Caki2 (cell line): ENCODE measurements around the gene PTOV1. TPM values are rescaled to one million over a fixed set of nuclear protein-coding genes. Genes with fewer than 3 reads are reported as not detected.

Experiments used
- DNase-seq: peaks from one replicate; pipeline ENCODE4 v3.0.0-alpha.2; 2015; ENCODE audit warnings: low read depth
- in situ Hi-C: cut with HindIII; loops from 2 replicates; pipeline ENCODE4 v1.10.0; 2016; ENCODE audit warnings: low sequenced_read_pairs, low pct_unique_long_range_greater_than_20kb, mixed read lengths
- total RNA-seq: library from RNA; depleted of rRNA; stranded (reverse); fragments of >200 nt; shearing (Covaris generic); gene quantifications from 2 replicates; pipeline ENCODE4 v1.2.3, GENCODE V29; 2014; ENCODE audit warnings: low replicate concordance; rRNA removed

Gene PTOV1
- total RNA-seq, 1 experiment from 2014 or later = 126 TPM

DNA sequence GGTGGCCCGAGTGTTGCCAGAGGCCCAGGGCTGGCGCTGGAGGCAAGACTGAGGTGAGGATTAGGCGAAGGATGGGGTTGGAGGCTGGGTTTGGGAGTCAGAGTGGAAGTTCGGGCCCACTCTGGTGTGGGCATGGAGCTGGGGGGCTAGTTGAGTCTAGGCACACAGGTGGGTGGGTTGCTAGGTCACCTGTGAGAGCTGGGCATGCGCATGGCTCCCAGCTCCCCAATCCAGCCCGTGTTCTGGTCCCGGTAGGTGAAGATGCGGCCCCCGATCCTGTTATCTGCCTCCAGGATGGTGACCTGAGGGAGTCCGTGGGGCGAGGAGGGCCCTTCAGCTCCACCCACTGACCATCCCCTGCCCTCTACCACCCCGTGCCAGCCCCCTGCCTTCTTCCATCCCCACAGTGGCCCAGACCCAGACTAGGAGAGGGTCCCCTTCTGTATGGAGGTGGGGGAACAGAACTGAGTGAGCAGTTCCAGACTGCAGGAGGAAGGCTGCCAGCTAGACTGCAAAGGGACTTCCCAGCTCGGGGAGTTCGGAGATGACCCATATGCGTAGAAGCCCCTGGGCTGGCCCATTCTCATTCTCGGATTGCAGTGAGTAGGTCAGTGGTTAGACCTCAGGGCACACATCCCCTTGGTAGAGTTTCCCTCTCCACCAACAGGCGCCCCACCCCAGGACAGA is 44.1 kb downstream of the PTOV1 start:
- DNase-seq = no peak
- in situ Hi-C loops = no loop called here

DNA sequence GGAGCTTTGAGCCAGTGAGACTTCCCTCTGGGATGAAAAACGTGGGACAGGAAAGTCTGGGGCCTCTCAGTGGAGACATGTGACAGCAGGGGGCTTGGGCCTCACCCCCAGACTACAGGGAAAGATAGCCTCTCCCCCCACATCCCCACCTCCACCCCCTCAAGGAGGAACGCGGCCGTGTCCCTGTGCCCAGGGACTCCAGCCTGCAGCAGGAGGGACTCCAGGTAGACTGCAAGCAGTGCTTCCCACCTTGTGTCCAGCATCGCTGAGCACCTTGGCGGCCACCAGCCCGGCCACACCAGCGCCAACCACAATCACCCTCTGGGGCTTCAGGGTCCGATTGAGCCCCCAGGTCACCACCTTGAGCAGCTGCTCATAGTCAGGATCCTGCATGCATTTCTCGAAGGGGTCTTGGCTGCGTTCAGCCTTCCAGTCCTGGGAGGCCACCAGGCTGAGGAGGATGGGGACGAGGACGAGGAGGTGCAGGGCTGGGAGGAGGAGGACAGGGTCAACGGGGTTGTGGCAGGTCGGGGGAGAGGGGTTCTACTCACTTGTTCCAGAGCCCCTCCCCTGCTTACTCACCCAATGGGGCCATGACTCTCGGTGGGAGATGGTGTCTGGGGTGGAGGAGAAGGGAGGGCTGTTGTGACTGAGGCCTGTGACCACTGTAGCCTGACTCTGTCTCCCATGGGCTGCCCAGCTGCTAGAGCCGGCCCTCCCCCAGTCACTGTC is 44.8 kb downstream of the PTOV1 start:
- in situ Hi-C loops = no loop called here
- DNase-seq = no peak

DNA sequence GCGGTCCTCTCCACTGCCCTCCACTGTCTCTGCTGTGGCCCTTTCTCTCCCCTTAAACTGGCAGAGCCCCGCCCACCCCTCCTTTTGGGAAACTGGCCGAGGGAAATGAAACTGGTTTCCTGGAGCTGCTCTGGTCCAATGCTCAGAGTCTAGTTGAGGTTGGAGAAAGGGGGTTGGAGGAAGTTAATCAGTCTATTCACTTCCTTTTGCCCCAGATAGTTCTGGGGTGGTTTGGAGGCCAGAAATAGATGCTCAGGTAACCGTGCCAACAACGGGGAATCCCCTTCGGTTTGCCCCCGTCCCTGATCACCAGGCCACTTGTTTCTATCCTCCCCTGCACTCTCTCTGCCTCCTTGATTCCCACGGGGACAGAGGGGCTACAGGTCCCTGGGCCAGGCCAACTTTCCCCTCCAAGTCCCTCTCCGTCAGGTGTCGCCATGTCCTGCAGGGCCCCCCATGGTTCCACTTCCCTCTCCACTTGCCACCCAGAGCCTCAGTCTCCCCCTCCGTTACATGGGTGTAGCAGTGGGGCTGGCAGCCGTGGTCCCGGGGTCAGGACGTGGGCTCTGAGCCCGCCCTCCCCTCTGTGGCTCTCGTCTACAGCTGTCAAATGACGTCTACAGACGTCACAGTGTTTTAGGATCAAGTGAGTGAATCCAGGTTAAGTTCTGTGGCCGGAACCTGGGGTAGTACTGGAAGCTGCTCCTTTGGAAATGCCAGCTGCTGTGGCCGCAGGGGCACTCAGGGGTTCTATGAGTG is 46.1 kb downstream of the PTOV1 start, which contains the start of gene IL4I1:
TSS of gene IL4I1 (minus strand) at position 25 of the 759 bp plus-strand sequence. CDS start 727 bp downstream, outside the sequence.
- DNase-seq = peak; percentile 88
- in situ Hi-C loops = no loop called here

DNA sequence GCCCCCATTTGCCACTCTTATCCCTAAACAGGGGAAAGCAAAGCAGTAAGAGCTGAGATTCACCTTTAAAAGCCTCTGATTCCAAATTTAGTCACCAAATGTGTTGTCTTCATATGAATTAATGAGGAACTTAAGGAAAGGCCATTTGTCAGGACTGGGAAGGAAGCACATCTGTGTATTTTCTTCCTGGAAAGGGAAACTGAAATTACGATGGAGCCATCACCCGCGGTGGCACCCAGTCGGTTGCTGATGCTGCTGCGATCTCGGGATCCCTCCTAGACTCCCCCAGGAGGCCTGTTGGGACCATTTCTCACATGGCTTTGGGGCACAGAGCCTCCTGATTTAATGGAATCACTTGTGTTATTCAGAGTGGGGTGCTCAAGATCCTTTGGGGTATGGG is 53.2 kb downstream of the PTOV1 start:
- in situ Hi-C loops = no loop called here
- DNase-seq = no peak

DNA sequence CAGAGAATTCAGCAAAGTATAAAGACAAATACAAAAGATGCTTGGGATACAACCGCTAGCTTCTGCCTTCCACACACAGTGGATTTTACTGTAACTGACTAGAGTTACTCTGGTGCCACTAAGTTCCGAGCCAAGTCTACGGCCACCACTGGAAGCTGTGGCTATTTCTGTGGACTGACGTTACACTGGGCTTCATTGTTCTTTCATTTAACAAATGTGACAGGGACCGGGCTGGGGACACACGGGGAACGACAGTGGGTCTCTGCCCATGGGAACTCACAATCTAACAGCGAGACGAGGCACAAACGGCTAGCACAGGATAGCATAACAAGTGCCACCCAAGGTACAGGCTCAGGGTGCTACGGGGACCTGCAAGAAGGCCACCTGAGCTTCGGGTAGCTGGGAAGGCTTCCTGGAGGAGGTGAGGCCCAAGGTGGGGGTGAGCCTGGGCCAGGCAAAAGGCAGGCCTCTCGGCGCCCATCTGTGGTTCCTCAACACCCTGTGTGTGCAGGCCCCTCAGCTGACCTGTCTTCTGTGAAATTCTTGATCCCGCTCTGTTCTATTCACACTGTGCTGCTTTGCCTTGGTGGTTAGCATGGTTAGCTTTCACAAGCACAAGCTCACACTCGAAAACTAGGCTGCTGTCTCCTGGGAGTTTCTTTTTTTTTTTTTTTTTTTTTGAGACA is 56.1 kb downstream of the PTOV1 start:
- in situ Hi-C loops = no loop called here
- no peak for DNase-seq

DNA sequence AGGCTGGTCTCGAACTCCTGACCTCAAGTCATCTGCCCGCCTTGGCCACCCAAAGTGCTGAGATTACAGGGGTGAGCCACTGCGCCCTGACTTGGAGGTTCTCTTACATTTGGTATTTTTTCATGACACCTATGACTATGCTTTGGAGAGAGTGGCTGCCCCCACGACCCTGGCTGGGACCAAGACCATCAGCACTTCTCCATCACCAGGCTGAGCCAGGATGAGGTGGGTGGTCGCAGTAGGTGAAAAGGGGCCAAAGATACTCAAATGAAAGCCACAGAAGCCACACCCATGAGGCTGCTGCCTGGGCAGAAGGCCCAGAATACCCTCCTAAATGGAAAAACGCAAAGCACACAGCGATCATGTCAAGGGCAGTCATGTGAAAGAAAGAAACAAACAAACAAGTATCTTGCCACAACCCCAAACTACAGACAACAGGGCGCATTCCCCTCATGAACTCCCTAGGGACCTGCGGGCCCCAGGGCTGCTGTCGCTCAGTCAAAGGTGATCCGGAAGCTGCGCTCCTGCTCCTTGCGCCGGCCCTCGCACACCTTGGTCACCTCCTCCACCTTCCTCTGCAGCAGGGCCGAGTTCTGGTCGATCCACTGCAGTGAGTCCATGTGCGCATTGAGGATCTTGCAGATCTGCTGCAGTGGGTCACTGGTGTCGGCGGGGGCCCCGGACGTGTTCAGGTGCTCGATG is 56.9 kb downstream of the PTOV1 start:
- in situ Hi-C loops = no loop called here
- no peak for DNase-seq

DNA sequence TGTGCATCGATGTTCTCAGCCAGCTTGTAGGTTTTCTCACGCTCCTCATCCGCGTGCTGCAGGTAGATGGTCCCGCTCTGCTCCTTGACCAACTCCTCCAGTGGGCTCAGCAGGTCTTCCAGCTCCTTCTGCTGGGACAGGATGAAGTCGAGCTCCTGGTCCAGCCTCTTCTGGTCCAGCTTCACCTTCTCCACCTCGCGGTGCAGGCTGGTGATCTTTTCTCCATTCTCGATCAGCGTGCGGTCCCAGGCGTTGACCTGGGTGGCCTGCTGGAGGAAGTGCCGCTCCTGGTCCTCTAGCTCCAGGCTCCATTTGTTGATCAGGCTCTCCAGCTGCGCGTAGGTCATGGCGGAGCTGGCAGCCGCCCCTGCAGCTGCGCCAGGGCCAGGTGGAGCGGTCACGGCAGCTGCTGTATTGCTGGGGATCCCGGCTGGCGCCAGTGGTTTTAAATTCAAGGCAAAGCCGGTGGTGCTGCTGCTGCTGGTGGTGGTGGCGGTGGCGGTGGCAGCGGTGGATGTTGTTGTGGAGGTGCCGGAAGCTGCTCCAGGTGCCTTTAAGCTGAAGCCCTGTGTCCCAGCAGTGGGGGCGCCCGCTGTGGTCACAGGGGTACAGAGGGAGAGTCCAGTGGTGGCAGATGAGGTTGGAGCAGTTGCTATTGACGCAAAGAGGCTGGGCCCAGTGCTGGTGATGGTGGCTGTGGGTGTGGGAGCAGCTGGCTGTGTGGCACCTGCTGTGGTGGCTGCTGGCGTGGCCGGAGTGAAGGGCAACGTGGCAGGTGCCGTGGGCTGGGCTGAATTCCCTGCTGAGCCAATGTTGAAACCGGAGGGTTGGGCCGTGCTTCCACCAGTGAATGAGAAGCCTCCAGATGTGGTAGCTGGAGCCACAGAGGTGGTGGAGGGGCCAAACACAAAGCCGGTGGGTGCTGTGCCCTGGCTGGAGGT is 57.8 kb downstream of the PTOV1 start:
- in situ Hi-C loops = no loop called here
- no peak for DNase-seq

DNA sequence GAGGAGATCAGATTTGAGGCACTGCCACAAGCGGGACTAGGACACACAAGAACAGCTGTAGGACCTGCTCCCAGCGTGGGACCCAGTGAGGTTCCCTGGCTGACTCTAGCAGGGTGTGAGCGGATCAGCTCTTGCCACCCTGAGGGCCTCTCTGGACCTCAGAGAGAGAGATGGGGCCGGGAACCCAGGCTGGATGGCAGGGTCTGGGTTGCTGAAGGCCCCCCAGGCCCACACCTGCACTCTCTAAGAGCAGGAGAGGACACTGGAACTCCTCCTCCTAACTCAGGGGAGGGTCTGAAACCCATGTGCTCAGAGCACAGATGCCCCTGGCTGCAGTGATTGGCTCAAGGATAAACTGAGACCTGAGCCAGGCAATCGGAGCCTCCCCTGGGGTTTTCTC is 59.2 kb downstream of the PTOV1 start:
- DNase-seq = no peak
- in situ Hi-C loops = no loop called here

Other genes with a start within 250 kb of the PTOV1 start
- 140 and 190 TPM in 2 replicates for gene RRAS, start 211.0 kb upstream of the PTOV1 start, total RNA-seq
- gene SCAF1, start 208.9 kb upstream of the PTOV1 start, total RNA-seq = 18.5 and 28.2 TPM in 2 replicates
- gene IRF3, start 185.3 kb upstream of the PTOV1 start, total RNA-seq = 116 and 227 TPM in 2 replicates
- 3.0 TPM in 1 of 2 replicates, not detected in the other for gene BCL2L12, start 185.2 kb upstream of the PTOV1 start, total RNA-seq
- 432 and 563 TPM in 2 replicates for gene PRMT1, start 173.9 kb upstream of the PTOV1 start, total RNA-seq
- 1.1 and 3.2 TPM in 2 replicates for gene ADM5, start 161.6 kb upstream of the PTOV1 start, total RNA-seq
- 21.2 and 26.7 TPM in 2 replicates for gene CPT1C, start 160.0 kb upstream of the PTOV1 start, total RNA-seq
- gene TSKS, start 87.9 kb upstream of the PTOV1 start, total RNA-seq = not detected in 2 replicates
- gene AP2A1, start 84.2 kb upstream of the PTOV1 start, total RNA-seq = 290 and 317 TPM in 2 replicates
- 50.1 and 84.7 TPM in 2 replicates for gene FUZ, start 37.9 kb upstream of the PTOV1 start, total RNA-seq
- 27.0 and 34.7 TPM in 2 replicates for gene MED25, start 32.9 kb upstream of the PTOV1 start, total RNA-seq
- gene PNKP, start 16.4 kb downstream of the PTOV1 start, total RNA-seq = 61.9 and 99.6 TPM in 2 replicates
- gene AKT1S1, start 26.2 kb downstream of the PTOV1 start, total RNA-seq = 8.0 and 12.9 TPM in 2 replicates
- gene TBC1D17, start 26.5 kb downstream of the PTOV1 start, total RNA-seq = 7.1 and 7.8 TPM in 2 replicates
- gene IL4I1, start 45.7 kb downstream of the PTOV1 start, total RNA-seq = 8.9 and 9.5 TPM in 2 replicates
- 9.6 TPM in 2 replicates for gene ATF5, start 78.0 kb downstream of the PTOV1 start, total RNA-seq
- 96.7 and 102 TPM in 2 replicates for gene NUP62, start 78.3 kb downstream of the PTOV1 start, total RNA-seq
- not detected in 2 replicates for gene SIGLEC11, start 110.0 kb downstream of the PTOV1 start, total RNA-seq
- 44.2 and 50.6 TPM in 2 replicates for gene VRK3, start 174.2 kb downstream of the PTOV1 start, total RNA-seq
- 6.8 and 10.8 TPM in 2 replicates for gene ZNF473, start 174.8 kb downstream of the PTOV1 start, total RNA-seq